ENCODE data around the gene TSPO. TPM values are rescaled to one million over a fixed set of nuclear protein-coding genes. Genes with fewer than 3 reads are reported as not detected.
A peak's percentile ranks its signal among the peaks of the same experiment; 100 is the strongest.

Gene TSPO
- total RNA-seq, 1 experiment from 2014 or later, result 144 TPM

DNA sequence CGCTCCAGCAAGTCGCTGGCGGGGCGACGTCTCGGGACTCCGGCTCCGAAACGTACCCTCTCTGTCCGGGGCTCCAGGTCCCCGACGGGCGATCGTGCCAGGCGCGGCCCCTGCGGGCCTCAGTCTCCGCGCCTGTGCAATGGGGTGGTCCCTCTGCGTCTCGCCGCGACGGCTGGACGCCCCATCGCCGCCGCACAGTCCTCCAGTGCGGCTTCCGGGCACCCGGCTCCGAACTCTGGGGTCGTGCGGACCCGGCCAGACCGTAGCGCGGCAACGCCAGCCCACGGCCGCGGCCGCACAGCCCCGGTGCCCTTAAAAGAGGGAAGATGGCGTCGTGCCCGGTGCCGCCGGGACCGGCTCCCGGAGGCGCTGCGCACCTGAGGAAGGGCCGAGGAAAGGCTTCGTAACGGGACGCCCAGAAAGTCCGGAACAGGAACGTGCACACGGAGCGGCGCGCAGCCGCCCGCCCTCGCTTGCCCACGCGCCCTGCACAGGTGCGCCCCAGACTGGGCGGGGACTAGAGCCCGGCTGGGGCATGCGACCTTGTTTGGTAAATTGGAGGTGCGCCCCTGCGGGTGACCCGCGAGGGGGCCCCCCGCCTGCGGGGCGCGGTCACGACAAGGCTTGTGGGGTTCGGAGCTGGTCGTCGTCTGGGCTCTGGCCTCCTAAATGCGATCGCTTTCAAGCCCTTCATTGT is 40.3 kb upstream of the TSPO start:
- intact Hi-C loops (cut with micrococcal nuclease; ENCODE audit: unreplicated experiment) (no loop called here), in situ Hi-C loops (cut with HindIII; ENCODE audit: low pct_unique_long_range_greater_than_20kb, low sequenced_read_pairs) (no loop called here)
- POLR2A ChIA-PET, result interaction anchor here (0.7 kb wide), 1 partner anchor 35 kb away, joined by 4 read pairs; no protein-coding TSS in a partner anchor
- Histone ChIP-seq H3K4me1 (ENCODE audit: control insufficient read depth, insufficient read depth, low read length) (no peaks in the 10 kb centered on the region), H3K27me3 (ENCODE audit: control insufficient read depth, insufficient read depth, low read length) (peaks cover 2% of the 10 kb centered on the region; the same call in 1 of the 2 replicates), H3K9me3 (ENCODE audit: control insufficient read depth, insufficient read depth, low read depth, low read length) (no peaks in the 10 kb centered on the region), H3K36me3 (ENCODE audit: control insufficient read depth, insufficient read depth, low read length) (no peaks in the 10 kb centered on the region), H3K4me3 (ENCODE audit: low read depth in 2 of 2, low read length in 2 of 2) (peak overlapping the region; percentile 46 to 57), H3K27ac (ENCODE audit: low read length) (no peak overlapping the region)
- BruUV-seq (replicated peaks), result no TSS peak
- TF ChIP-seq TCF7L2 (IDR thresholded peaks at IDR 0.05; ENCODE audit: low read depth, low read length) (no peak), SIN3A (IDR thresholded peaks at IDR 0.05; ENCODE audit: borderline replicate concordance, insufficient read depth, low read depth, low read length) (no peak), POLR2AphosphoS5 (IDR thresholded peaks at IDR 0.05; ENCODE audit: low read depth, low read length) (no peak)
- TF ChIP-seq, protein P1, sequence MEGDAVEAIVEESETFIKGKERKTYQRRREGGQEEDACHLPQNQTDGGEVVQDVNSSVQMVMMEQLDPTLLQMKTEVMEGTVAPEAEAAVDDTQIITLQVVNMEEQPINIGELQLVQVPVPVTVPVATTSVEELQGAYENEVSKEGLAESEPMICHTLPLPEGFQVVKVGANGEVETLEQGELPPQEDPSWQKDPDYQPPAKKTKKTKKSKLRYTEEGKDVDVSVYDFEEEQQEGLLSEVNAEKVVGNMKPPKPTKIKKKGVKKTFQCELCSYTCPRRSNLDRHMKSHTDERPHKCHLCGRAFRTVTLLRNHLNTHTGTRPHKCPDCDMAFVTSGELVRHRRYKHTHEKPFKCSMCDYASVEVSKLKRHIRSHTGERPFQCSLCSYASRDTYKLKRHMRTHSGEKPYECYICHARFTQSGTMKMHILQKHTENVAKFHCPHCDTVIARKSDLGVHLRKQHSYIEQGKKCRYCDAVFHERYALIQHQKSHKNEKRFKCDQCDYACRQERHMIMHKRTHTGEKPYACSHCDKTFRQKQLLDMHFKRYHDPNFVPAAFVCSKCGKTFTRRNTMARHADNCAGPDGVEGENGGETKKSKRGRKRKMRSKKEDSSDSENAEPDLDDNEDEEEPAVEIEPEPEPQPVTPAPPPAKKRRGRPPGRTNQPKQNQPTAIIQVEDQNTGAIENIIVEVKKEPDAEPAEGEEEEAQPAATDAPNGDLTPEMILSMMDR (IDR thresholded peaks at IDR 0.05), result no peak
- TF ChIP-seq, protein P2, sequence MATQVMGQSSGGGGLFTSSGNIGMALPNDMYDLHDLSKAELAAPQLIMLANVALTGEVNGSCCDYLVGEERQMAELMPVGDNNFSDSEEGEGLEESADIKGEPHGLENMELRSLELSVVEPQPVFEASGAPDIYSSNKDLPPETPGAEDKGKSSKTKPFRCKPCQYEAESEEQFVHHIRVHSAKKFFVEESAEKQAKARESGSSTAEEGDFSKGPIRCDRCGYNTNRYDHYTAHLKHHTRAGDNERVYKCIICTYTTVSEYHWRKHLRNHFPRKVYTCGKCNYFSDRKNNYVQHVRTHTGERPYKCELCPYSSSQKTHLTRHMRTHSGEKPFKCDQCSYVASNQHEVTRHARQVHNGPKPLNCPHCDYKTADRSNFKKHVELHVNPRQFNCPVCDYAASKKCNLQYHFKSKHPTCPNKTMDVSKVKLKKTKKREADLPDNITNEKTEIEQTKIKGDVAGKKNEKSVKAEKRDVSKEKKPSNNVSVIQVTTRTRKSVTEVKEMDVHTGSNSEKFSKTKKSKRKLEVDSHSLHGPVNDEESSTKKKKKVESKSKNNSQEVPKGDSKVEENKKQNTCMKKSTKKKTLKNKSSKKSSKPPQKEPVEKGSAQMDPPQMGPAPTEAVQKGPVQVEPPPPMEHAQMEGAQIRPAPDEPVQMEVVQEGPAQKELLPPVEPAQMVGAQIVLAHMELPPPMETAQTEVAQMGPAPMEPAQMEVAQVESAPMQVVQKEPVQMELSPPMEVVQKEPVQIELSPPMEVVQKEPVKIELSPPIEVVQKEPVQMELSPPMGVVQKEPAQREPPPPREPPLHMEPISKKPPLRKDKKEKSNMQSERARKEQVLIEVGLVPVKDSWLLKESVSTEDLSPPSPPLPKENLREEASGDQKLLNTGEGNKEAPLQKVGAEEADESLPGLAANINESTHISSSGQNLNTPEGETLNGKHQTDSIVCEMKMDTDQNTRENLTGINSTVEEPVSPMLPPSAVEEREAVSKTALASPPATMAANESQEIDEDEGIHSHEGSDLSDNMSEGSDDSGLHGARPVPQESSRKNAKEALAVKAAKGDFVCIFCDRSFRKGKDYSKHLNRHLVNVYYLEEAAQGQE (IDR thresholded peaks at IDR 0.05; ENCODE audit: insufficient read depth in 1 of 2, low read depth in 2 of 2, low read length in 1 of 2), result no peak
- CTCF ChIA-PET, result no interaction called here
- no peak for DNase-seq (ENCODE audit: low read depth, low spot score)
- peak; percentile 65 for ATAC-seq

DNA sequence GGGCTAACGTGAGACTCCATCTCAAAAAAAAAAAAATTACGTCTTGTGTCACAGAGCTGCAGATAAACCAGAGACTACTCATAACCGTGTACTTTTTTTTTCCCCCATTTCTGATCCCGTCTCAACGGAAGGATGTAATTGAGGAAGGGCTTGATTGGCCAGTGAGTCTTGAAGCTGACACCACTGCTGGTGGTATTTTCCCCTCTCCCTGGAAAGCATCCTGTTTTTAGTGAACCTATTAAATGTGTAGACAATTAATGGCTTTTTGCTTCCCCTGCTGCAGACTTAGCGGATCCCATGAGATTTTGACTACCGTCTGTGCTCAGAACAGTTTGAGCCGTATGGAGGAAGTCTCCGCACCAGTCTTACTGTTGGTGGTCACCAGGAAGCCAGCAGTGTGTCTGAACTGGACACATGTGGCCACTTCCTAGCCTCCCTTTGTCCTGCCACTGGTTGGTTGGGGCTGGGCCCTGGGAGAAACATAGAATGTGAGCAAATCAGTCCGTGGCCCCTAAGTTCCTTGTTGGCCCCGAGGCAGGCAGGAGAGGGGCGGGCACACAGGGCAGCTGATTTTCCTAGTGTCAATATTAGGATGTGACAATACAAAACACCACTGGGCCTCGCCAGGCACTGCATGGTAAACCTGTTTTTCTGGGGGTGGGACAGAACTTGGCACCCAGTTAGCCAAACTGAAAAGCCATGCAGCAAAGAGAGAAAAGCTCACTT is 37.7 kb upstream of the TSPO start:
- DNase-seq (ENCODE audit: low read depth, low spot score), result no peak
- ATAC-seq, result no peak
- no TSS peak for BruUV-seq (replicated peaks)

More for the DNA sequence above, 37.7 kb upstream of the TSPO start:
- TF ChIP-seq SIN3A (IDR thresholded peaks at IDR 0.05; ENCODE audit: borderline replicate concordance, insufficient read depth, low read depth, low read length) (no peak), POLR2AphosphoS5 (IDR thresholded peaks at IDR 0.05; ENCODE audit: low read depth, low read length) (no peak), TCF7L2 (IDR thresholded peaks at IDR 0.05; ENCODE audit: low read depth, low read length) (no peak)
- TF ChIP-seq, protein P2 (IDR thresholded peaks at IDR 0.05; ENCODE audit: insufficient read depth in 1 of 2, low read depth in 2 of 2, low read length in 1 of 2), result no peak
- TF ChIP-seq, protein P1 (IDR thresholded peaks at IDR 0.05), result no peak
- ChIA-PET POLR2A (no interaction called here), CTCF (interaction anchor here (0.6 kb wide), 1 partner anchor 22 kb away, joined by 9 read pairs; no protein-coding TSS in a partner anchor)
- intact Hi-C loops (cut with micrococcal nuclease; ENCODE audit: unreplicated experiment) (no loop called here), in situ Hi-C loops (cut with HindIII; ENCODE audit: low pct_unique_long_range_greater_than_20kb, low sequenced_read_pairs) (no loop called here)
- peaks cover 2% of the 10 kb centered on the region; the same call in 1 of the 2 replicates for H3K27me3 ChIP-seq (ENCODE audit: control insufficient read depth, insufficient read depth, low read length)
- H3K4me1 ChIP-seq (ENCODE audit: control insufficient read depth, insufficient read depth, low read length), result no peaks in the 10 kb centered on the region
- no peaks in the 10 kb centered on the region for H3K36me3 ChIP-seq (ENCODE audit: control insufficient read depth, insufficient read depth, low read length)
- H3K9me3 ChIP-seq (ENCODE audit: control insufficient read depth, insufficient read depth, low read depth, low read length), result no peaks in the 10 kb centered on the region
- no peak overlapping the region for H3K4me3 ChIP-seq (ENCODE audit: low read depth in 2 of 2, low read length in 2 of 2)
- no peak overlapping the region for H3K27ac ChIP-seq (ENCODE audit: low read length)

Data from Panc1 (cell line).